Astrocyte of the spinal cord (primary cell): ENCODE measurements around the gene GJB1.

ENCODE experiments used
- DNase-seq: peaks from one replicate; pipeline ENCODE4 v3.0.0; 2011; ENCODE audit warnings: low read depth, low spot score
- H3K4me3 ChIP-seq: 2 replicates; pipeline ENCODE4 v1.5.1; 2011; ENCODE audit warnings: low read depth, mild to moderate bottlenecking, low read length, moderate library complexity
- CTCF ChIP-seq: IDR thresholded peaks from 2 replicates; pipeline ENCODE4 v1.5.1; 2012; ENCODE audit warnings: low read depth, mild to moderate bottlenecking, low read length, inconsistent platforms
- in situ Hi-C: cut with HindIII; loops from 2 replicates; pipeline ENCODE4 v1.10.0; 2017; ENCODE audit warnings: low sequenced_read_pairs

The GJB1 gene

GRCh38 chrX:71191248-71191647 lies 31.8 kb upstream of the GJB1 start:
- in situ Hi-C loops: no loop called here
- no peak overlapping the region for H3K4me3 ChIP-seq
- DNase-seq: no peak
- no peak for TF ChIP-seq CTCF

- in situ Hi-C loops: no loop called here
- H3K4me3 ChIP-seq: no peak overlapping the region
- TF ChIP-seq CTCF: no peak
- DNase-seq: no peak
Measured at GRCh38 chrX:71195964-71196649, 26.9 kb upstream of the GJB1 start.

GRCh38 chrX:71198066-71198465 lies 25.0 kb upstream of the GJB1 start:
- in situ Hi-C loops: no loop called here
- DNase-seq: no peak
- no peak overlapping the region for H3K4me3 ChIP-seq
- TF ChIP-seq CTCF: no peak

GRCh38 chrX:71199252-71200008 lies 23.6 kb upstream of the GJB1 start:
- in situ Hi-C loops: no loop called here
- no peak overlapping the region for H3K4me3 ChIP-seq
- no peak for TF ChIP-seq CTCF
- no peak for DNase-seq

- H3K4me3 ChIP-seq: no peak overlapping the region
- no peak for DNase-seq
- TF ChIP-seq CTCF: no peak
- in situ Hi-C loops: no loop called here
Measured at GRCh38 chrX:71210816-71211215, 12.2 kb upstream of the GJB1 start.

GRCh38 chrX:71212536-71212935 lies 10.5 kb upstream of the GJB1 start:
- in situ Hi-C loops: no loop called here
- no peak overlapping the region for H3K4me3 ChIP-seq
- no peak for DNase-seq
- no peak for TF ChIP-seq CTCF
